ENCODE measurements around the gene ITSN1. TPM values are rescaled to one million over a fixed set of nuclear protein-coding genes. Genes with fewer than 3 reads are reported as not detected.
"Not testable (repeated sequence)": the region's sequence is repeated elsewhere in the genome, so short reads cannot be mapped to it uniquely, and the experiment has no call there.

ITSN1 gene
- total RNA-seq, 1 experiment from 2014 or later = 53.0 TPM

DNA sequence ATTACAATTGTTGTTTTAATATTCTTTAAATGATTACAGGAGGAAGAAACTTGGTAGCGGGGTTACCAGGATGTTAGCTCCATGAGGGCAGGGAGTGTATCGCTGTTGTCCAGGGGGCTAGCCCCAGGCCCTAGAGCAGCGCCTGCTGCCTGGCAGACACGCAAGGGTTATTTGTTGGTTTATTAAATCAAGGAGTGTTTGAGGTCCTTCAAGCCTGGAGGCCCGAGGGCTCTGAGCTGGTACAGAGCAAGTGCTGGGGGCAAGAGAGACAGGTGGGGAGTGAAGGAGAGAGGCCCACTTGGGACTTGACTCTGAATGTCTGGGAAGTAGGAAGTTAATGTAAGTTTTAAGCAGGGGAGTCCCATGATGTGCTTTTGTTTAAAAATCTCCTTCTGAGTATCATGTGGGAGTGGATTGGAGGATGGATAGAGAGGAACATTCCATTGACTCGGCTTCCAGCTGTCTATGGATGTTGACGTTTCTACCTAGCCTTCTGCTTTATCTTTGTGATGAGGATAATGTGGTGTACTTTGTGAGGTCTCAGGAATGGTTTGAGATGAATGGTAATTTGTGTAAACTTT, 8.7 kb downstream of the ITSN1 start:
- DNase-seq (ENCODE audit: low spot score) = no peak

- DNase-seq (ENCODE audit: low spot score) = no peak
Measured at GRCh38 chr21:33651965-33652680, 9.8 kb downstream of the ITSN1 start.

GRCh38 chr21:33654412-33654811, 12.1 kb downstream of the ITSN1 start:
- DNase-seq (ENCODE audit: low spot score) = no peak

GRCh38 chr21:33655588-33656221, 13.4 kb downstream of the ITSN1 start:
- peak; percentile 99 for DNase-seq (ENCODE audit: low spot score)

DNA sequence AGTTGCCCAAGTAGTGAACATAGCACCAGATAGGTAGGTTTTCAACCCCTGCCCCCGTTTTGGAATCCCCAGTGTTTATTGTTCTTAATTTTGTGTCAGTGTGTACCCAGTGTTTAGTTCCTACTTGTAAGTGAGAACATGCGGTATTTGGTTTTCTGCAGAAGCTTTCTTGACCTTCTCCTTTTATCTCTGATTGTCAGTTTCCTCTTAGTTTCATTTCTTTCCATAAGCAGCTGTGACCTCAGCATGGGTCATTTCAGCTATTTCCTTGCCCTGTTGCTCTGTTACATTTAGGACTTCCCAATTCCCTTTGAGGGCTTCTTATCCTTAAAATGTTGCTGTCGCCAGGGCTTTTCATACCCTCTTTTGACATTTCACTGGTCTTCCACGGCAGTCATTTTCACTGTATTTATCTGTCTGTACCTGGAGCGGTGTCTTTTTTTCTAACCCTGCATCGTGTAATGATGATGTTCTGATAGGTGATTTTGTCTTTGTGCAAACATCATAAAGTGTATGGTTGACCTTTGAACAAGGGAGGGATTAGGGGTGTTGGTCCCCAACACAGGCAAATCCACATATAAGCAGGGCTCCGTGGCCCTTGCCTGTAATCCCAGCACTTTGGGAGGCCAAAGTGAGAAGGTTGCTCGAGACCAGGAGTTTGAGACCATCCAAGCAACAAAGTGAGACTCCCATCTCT, 15.0 kb downstream of the ITSN1 start:
- DNase-seq (ENCODE audit: low spot score) = no peak

- no peak for DNase-seq (ENCODE audit: low spot score)
Measured at GRCh38 chr21:33658919-33659567, 16.7 kb downstream of the ITSN1 start.

- no peak for DNase-seq (ENCODE audit: low spot score)
Measured at GRCh38 chr21:33659568-33659949, 17.3 kb downstream of the ITSN1 start.

DNA sequence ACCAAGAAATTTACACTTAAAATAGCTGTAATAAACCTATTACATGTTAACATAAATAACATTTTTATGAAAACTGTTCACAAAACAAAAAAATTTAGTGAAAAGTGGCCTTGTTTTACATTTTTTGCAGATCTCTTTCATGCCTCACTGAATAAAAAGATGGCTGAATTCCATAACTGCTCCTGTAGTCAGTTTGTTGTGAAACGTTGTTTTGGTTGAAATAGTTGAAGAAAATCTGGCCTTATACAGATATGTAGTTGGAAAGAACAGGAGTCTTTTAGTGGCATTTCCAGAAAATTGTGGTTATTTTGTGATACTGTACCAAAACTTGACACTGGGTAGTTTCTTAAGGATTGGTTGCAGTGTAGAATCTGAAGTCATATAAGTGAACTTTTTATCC, 18.1 kb downstream of the ITSN1 start:
- no peak for DNase-seq (ENCODE audit: low spot score)

DNA sequence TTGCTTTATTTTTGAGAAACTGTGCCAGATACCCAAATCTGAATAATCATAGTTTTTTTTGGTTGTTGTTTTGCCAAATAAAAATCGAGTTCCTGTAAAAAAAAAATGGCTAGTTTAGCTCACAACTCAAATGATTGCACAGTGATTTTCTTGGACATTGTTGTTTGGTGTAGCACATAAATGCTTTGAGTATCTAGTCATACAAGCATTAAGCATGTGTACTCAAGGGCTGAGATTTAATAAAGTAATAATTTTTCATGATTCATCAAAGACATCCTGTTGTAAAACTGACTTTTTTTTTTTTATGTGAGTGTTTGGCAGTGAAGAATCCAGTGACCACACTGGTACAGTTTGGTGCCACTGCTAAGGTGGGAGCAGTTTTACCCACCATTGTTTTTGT, 18.8 kb downstream of the ITSN1 start:
- DNase-seq (ENCODE audit: low spot score) = no peak

- no peak for DNase-seq (ENCODE audit: low spot score)
Measured at GRCh38 chr21:33662046-33662445, 19.7 kb downstream of the ITSN1 start.

GRCh38 chr21:33663241-33663640, 20.9 kb downstream of the ITSN1 start:
- no peak for DNase-seq (ENCODE audit: low spot score)

DNA sequence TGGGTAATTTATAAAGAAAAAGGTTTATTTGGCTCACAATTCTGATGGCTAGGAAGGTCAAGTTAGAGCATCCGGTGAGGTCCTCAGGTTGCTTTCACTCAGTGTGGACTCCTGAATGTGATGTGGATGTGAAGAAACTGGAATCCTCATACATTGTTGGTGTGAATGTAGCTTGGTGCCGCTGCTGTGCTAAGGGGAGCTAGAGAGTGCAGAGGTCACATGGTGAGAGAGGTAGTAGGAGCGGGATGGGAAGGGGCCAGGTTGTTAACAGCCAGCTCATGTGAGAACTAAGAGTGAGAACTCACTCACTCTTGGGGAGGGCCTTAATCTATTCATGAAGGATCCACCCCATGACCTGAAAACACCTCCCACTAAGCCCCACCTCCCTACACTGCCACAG, 21.8 kb downstream of the ITSN1 start:
- no peak for DNase-seq (ENCODE audit: low spot score)

GRCh38 chr21:33666153-33666552, 23.9 kb downstream of the ITSN1 start:
- no peak for DNase-seq (ENCODE audit: low spot score)

GRCh38 chr21:33667636-33668035, 25.3 kb downstream of the ITSN1 start:
- no peak for DNase-seq (ENCODE audit: low spot score)

DNA sequence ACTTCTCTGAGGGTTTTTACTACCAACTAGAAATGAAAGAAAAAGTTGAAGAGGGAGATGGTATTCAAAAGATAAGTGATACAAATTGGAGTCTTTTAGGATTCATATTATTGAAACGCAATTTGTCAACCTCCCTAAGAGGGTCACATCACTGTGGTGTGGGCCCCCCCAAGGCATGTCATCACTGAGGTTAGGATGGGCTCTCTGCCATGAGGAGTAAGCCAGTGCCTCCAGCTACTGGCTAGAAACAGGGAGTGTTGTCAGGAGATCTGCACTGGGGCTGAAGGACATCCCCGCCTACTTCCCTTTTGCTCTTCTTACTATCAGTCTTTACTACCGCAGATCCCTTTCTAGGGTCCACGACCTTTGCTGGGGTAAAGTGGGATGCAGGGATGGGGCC, 25.9 kb downstream of the ITSN1 start:
- no peak for DNase-seq (ENCODE audit: low spot score)

GRCh38 chr21:33668620-33669019, 26.3 kb downstream of the ITSN1 start:
- DNase-seq (ENCODE audit: low spot score) = no peak

- DNase-seq (ENCODE audit: low spot score) = no peak
Measured at GRCh38 chr21:33670076-33670978, 28.0 kb downstream of the ITSN1 start.

- DNase-seq (ENCODE audit: low spot score) = no peak
Measured at GRCh38 chr21:33673473-33673872, 31.2 kb downstream of the ITSN1 start.

DNA sequence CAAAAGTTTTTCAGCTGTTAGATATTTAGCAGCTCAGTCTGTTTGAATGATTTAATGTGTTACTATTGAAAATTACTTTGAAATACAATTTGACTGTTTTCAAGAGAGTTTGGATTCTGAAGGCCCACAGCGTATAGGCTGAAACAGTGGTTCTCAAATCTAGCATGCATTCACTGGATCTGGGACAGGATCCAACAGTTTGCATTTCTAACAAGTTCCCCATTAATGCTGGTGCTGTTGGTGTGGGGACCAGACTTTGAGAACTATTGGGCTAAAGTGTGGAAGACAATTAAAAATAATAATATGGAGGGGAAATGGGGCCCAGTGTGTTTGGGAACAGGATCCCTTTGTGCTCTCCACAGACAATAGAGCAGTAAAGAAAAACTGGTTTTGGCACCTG, 31.9 kb downstream of the ITSN1 start:
- no peak for DNase-seq (ENCODE audit: low spot score)

GRCh38 chr21:33676666-33677065, 34.4 kb downstream of the ITSN1 start:
- DNase-seq (ENCODE audit: low spot score) = not testable (repeated sequence)

DNA sequence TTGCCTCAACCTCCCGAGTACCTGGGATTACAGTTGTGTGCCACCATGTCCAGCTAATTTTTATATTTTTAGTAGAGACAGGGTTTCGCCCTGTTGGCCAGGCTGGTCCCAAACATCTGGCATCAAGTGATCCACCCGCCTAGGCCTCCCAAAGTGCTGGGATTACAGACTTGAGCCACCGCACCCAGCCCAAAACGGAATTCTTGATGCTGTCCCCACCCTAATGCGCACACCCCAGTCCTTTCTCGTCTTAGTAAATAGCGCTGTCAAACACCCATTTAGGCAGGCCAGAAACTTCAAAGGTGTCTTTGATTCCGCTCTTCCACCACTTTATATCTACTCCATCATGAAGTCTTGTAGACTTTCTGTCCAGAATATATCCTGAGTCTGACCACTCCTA, 35.1 kb downstream of the ITSN1 start:
- DNase-seq (ENCODE audit: low spot score) = no peak
